Measurements from ENCODE around the gene LMO4. TPM values are rescaled to one million over a fixed set of nuclear protein-coding genes. Genes with fewer than 3 reads are reported as not detected.

Gene LMO4
- total RNA-seq, 1 experiment from 2014 or later = 88.9 TPM

GRCh38 chr1:87305151-87305550 lies 23.5 kb upstream of the LMO4 start (continued):
- TF ChIP-seq AFF4 (CRISPR knock-in tag; IDR thresholded peaks at IDR 0.05; ENCODE audit: borderline replicate concordance) = no peak
- TF ChIP-seq FOXP4 (CRISPR knock-in tag; IDR thresholded peaks at IDR 0.05) = no peak
- no peak for TF ChIP-seq NR3C1 (CRISPR knock-in tag; conservative IDR thresholded peaks at IDR 0.05; ENCODE audit: low read depth)
- TF ChIP-seq NR2C2 (CRISPR knock-in tag; IDR thresholded peaks at IDR 0.05) = no peak
- TF ChIP-seq IRF2 (CRISPR knock-in tag; IDR thresholded peaks at IDR 0.05; ENCODE audit: borderline replicate concordance, low read depth) = no peak
- no peak for TF ChIP-seq MYBL2 (CRISPR knock-in tag; IDR thresholded peaks at IDR 0.05)
- TF ChIP-seq IRF1 (CRISPR knock-in tag; IDR thresholded peaks at IDR 0.05) = no peak

- ATAC-seq = no peak
- Mint-ChIP-seq H3K36me3 (no peaks in the 10 kb centered on the region), H3K9me3 (no peaks in the 10 kb centered on the region), H3K4me1 (peaks cover 32% of the 10 kb centered on the region), H3K4me3 (no peak overlapping the region), H3K27ac (no peak overlapping the region), H3K27me3 (ENCODE audit: low read depth) (no peaks in the 10 kb centered on the region; the same call in none of the 2 replicates)
- no peak for DNase-seq (ENCODE audit: low spot score)
- ChIA-PET POLR2A (no interaction called here), CTCF (interaction anchor here (0.7 kb wide), 1 partner anchor 28 kb away, joined by 3 read pairs; no protein-coding TSS in a partner anchor)
- TF ChIP-seq E2F5 (CRISPR knock-in tag; IDR thresholded peaks at IDR 0.05) (no peak), USF2 (CRISPR knock-in tag; IDR thresholded peaks at IDR 0.05) (no peak), FOXP4 (CRISPR knock-in tag; IDR thresholded peaks at IDR 0.05) (no peak), NFE2L1 (CRISPR knock-in tag; IDR thresholded peaks at IDR 0.05) (no peak), SOX15 (CRISPR knock-in tag; IDR thresholded peaks at IDR 0.05) (no peak), USF1 (CRISPR knock-in tag; IDR thresholded peaks at IDR 0.05) (no peak)
Measured at GRCh38 chr1:87305762-87306161, 22.9 kb upstream of the LMO4 start.

Measured in WTC11 (cell line).